Nephron progenitor cell (in vitro differentiated cells): ENCODE measurements around the gene TF.

Experiments
- DNase-seq: peaks from one replicate; pipeline ENCODE4 v3.0.0; 2021
- H3K27ac Mint-ChIP-seq: 2 replicates; pipeline ENCODE4 v1.8.0; 2021; ENCODE audit warnings: mild to moderate bottlenecking, moderate library complexity, mixed read lengths
- H3K27me3 Mint-ChIP-seq: 2 replicates; pipeline ENCODE4 v1.8.0; 2021; ENCODE audit warnings: mild to moderate bottlenecking, low read depth, mixed read lengths; ENCODE audit not compliant: poor library complexity
- H3K36me3 Mint-ChIP-seq: 2 replicates; pipeline ENCODE4 v1.8.0; 2021; ENCODE audit warnings: low read depth, mixed read lengths
- H3K4me1 Mint-ChIP-seq: 2 replicates; pipeline ENCODE4 v1.8.0; 2021; ENCODE audit warnings: mixed read lengths
- H3K4me3 Mint-ChIP-seq: 2 replicates; pipeline ENCODE4 v1.8.0; 2021; ENCODE audit warnings: mild to moderate bottlenecking, moderate library complexity, mixed read lengths
- H3K9me3 Mint-ChIP-seq: 2 replicates; pipeline ENCODE4 v1.8.0; 2021; ENCODE audit warnings: mild to moderate bottlenecking, moderate library complexity, mixed read lengths
- CTCF ChIP-seq: fragments of 200-600 bp; sonication (generic); IDR thresholded peaks from 2 replicates; pipeline ENCODE4 v1.5.0; 2021; ENCODE audit warnings: antibody characterized with exemption

The TF gene

GRCh38 chr3:133701435-133702358, 44.5 kb upstream of the TF start:
- Mint-ChIP-seq H3K4me3 (no peak overlapping the region), H3K9me3 (peaks cover 8% of the 10 kb centered on the region), H3K36me3 (no peaks in the 10 kb centered on the region), H3K27me3 (peaks cover 29% of the 10 kb centered on the region), H3K4me1 (peaks cover 8% of the 10 kb centered on the region), H3K27ac (no peak overlapping the region)
- DNase-seq: no peak
- TF ChIP-seq CTCF: no peak

- DNase-seq: no peak
- no peak overlapping the region for H3K4me3 Mint-ChIP-seq
- TF ChIP-seq CTCF: no peak
- peaks cover 42% of the 10 kb centered on the region for H3K27me3 Mint-ChIP-seq
- peaks cover under 1% of the 10 kb centered on the region for H3K9me3 Mint-ChIP-seq
- peaks cover 8% of the 10 kb centered on the region for H3K4me1 Mint-ChIP-seq
- peak overlapping the region; percentile 13 for H3K27ac Mint-ChIP-seq
- no peaks in the 10 kb centered on the region for H3K36me3 Mint-ChIP-seq
Observed at GRCh38 chr3:133703915-133704314, 42.3 kb upstream of the TF start.

- Mint-ChIP-seq H3K9me3 (no peaks in the 10 kb centered on the region), H3K36me3 (no peaks in the 10 kb centered on the region), H3K27me3 (peaks cover 53% of the 10 kb centered on the region), H3K27ac (no peak overlapping the region), H3K4me3 (no peak overlapping the region), H3K4me1 (peaks cover 19% of the 10 kb centered on the region)
- no peak for DNase-seq
- no peak for TF ChIP-seq CTCF
Observed at GRCh38 chr3:133706033-133706432, 40.2 kb upstream of the TF start.

GRCh38 chr3:133709139-133709750, 36.9 kb upstream of the TF start:
- Mint-ChIP-seq H3K9me3 (no peaks in the 10 kb centered on the region), H3K27ac (no peak overlapping the region), H3K4me1 (peaks cover 25% of the 10 kb centered on the region), H3K4me3 (no peak overlapping the region), H3K27me3 (peaks cover 56% of the 10 kb centered on the region), H3K36me3 (no peaks in the 10 kb centered on the region)
- no peak for TF ChIP-seq CTCF
- DNase-seq: no peak

GRCh38 chr3:133711013-133711412, 35.2 kb upstream of the TF start:
- Mint-ChIP-seq H3K27ac (no peak overlapping the region), H3K27me3 (peaks cover 39% of the 10 kb centered on the region), H3K4me3 (no peak overlapping the region), H3K4me1 (peaks cover 22% of the 10 kb centered on the region), H3K9me3 (no peaks in the 10 kb centered on the region), H3K36me3 (no peaks in the 10 kb centered on the region)
- TF ChIP-seq CTCF: no peak
- no peak for DNase-seq
